ENCODE results near the gene ZRSR2. TPM values are rescaled to one million over a fixed set of nuclear protein-coding genes. Genes with fewer than 3 reads are reported as not detected.

Gene ZRSR2
- total RNA-seq, 1 experiment from 2014 or later, result 18.1 TPM

DNA sequence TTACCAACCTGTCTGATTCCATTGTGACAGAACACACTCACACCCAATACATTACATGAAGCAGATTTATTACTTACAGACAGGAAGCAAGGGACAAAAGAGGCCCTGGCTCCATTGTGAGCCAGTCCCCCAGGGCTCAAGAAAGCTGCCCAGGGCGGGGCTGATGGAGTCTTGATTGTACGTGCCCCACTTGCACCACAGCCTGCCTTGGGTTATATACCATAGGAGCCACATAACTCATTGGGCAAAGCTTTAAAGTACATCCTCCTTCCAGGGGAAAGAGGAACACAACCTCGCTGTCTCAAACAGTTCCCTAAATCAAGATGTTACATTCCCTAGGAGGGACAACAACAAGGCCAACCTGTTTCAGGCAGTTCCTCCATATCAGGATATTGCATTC lies 3.4 kb upstream of the ZRSR2 start:
- intact Hi-C loops (cut with micrococcal nuclease; ENCODE audit: unreplicated experiment), result no loop called here
- H3K4me1 ChIP-seq (ENCODE audit: insufficient read depth, low read length, poor library complexity, severe bottlenecking), result peaks cover 7% of the 10 kb centered on the region
- no peak overlapping the region for H3K27ac ChIP-seq (ENCODE audit: low read depth, low read length, poor library complexity, severe bottlenecking)
- H3K27me3 ChIP-seq (replicated peaks; ENCODE audit: insufficient read depth, low read depth, low read length, poor library complexity), result no peaks in the 10 kb centered on the region
- no peak for DNase-seq (ENCODE audit: low spot score)
- no peak overlapping the region for H3K4me3 ChIP-seq (ENCODE audit: low read depth, low read length, poor library complexity, severe bottlenecking)
- H3K9me3 ChIP-seq (ENCODE audit: low read depth, low read length, poor library complexity, severe bottlenecking), result no peaks in the 10 kb centered on the region
- TF ChIP-seq EZH2 (IDR thresholded peaks at IDR 0.05; ENCODE audit: borderline replicate concordance, low read depth, low read length, poor library complexity, severe bottlenecking), result no peak
- TF ChIP-seq, protein P1, sequence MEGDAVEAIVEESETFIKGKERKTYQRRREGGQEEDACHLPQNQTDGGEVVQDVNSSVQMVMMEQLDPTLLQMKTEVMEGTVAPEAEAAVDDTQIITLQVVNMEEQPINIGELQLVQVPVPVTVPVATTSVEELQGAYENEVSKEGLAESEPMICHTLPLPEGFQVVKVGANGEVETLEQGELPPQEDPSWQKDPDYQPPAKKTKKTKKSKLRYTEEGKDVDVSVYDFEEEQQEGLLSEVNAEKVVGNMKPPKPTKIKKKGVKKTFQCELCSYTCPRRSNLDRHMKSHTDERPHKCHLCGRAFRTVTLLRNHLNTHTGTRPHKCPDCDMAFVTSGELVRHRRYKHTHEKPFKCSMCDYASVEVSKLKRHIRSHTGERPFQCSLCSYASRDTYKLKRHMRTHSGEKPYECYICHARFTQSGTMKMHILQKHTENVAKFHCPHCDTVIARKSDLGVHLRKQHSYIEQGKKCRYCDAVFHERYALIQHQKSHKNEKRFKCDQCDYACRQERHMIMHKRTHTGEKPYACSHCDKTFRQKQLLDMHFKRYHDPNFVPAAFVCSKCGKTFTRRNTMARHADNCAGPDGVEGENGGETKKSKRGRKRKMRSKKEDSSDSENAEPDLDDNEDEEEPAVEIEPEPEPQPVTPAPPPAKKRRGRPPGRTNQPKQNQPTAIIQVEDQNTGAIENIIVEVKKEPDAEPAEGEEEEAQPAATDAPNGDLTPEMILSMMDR (conservative IDR thresholded peaks at IDR 0.05; ENCODE audit: low read depth, low read length), result no peak
- no TSS peak for BruUV-seq (replicated peaks)
- ChIA-PET CTCF (no interaction called here), POLR2A (ENCODE audit: low non-redundant PET) (no interaction called here)
- H3K36me3 ChIP-seq (ENCODE audit: insufficient read depth, low read length, poor library complexity, severe bottlenecking), result no peaks in the 10 kb centered on the region

DNA sequence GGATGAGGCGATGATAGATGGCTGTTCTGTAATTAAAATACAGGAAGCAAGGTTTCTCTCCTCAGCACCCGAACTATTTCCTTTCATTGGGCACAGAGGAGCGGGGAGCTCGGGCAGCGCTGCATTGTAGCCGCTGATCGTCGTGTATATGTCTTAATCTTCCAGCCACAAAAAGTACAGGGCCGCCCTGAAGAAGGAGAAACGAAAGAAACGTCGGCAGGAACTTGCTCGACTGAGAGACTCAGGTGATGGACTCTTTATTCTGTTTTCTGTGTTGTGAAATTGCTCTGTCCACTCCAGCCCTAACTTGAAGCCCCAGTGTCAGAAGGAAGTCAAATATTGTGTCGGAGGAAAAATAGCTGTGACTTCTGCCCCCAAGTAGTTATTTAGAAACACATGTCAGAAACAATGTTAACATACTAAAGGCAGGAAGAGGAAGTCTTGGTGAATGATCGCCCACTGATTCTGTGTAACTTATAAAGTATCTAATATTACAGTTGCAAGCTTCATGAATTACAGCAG lies 546 bp downstream of the ZRSR2 start:
- Histone ChIP-seq H3K27me3 (replicated peaks; ENCODE audit: insufficient read depth, low read depth, low read length, poor library complexity) (no peaks in the 10 kb centered on the region), H3K27ac (ENCODE audit: low read depth, low read length, poor library complexity, severe bottlenecking) (peak overlapping the region; percentile 51), H3K36me3 (ENCODE audit: insufficient read depth, low read length, poor library complexity, severe bottlenecking) (no peaks in the 10 kb centered on the region), H3K4me1 (ENCODE audit: insufficient read depth, low read length, poor library complexity, severe bottlenecking) (peaks cover 7% of the 10 kb centered on the region), H3K9me3 (ENCODE audit: low read depth, low read length, poor library complexity, severe bottlenecking) (no peaks in the 10 kb centered on the region), H3K4me3 (ENCODE audit: low read depth, low read length, poor library complexity, severe bottlenecking) (peak overlapping the region; percentile 87)
- DNase-seq (ENCODE audit: low spot score), result peak; percentile 7
- ChIA-PET POLR2A (ENCODE audit: low non-redundant PET) (interaction anchor here (0.6 kb wide), 1 partner anchor 19 kb away, joined by 4 read pairs; no protein-coding TSS in a partner anchor), CTCF (interaction anchor here (0.5 kb wide), 1 partner anchor 18 kb away, joined by 8 read pairs; no protein-coding TSS in a partner anchor)
- BruUV-seq (replicated peaks), result TSS peak; percentile 80
- TF ChIP-seq EZH2 (IDR thresholded peaks at IDR 0.05; ENCODE audit: borderline replicate concordance, low read depth, low read length, poor library complexity, severe bottlenecking), result no peak
- TF ChIP-seq, protein P1 (conservative IDR thresholded peaks at IDR 0.05; ENCODE audit: low read depth, low read length), result no peak
- intact Hi-C loops (cut with micrococcal nuclease; ENCODE audit: unreplicated experiment), result no loop called here

DNA sequence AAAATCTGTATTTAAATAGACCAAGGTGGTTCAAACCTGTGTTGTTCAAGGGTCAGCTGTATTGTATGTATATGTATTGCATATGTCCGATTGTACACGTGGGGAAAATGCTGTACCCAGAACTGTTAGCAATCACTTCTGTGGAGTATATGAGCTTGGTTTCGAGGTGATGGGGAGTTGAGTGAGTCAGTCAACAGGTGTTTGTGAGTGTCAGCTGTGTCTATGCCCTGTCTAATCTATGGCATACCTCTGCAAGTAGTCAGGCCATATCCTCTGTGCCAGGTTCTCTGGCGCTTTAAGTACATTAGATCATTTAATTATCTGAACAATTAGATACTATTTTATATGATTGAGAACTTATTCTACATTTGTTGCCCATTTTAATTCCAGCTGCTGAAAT lies 7.4 kb downstream of the ZRSR2 start:
- no peaks in the 10 kb centered on the region for H3K27me3 ChIP-seq (replicated peaks; ENCODE audit: insufficient read depth, low read depth, low read length, poor library complexity)
- no peak for DNase-seq (ENCODE audit: low spot score)
- BruUV-seq (replicated peaks), result no TSS peak
- H3K9me3 ChIP-seq (ENCODE audit: low read depth, low read length, poor library complexity, severe bottlenecking), result no peaks in the 10 kb centered on the region
- no peak overlapping the region for H3K4me3 ChIP-seq (ENCODE audit: low read depth, low read length, poor library complexity, severe bottlenecking)
- TF ChIP-seq, protein P1 (conservative IDR thresholded peaks at IDR 0.05; ENCODE audit: low read depth, low read length), result no peak
- no peak for TF ChIP-seq EZH2 (IDR thresholded peaks at IDR 0.05; ENCODE audit: borderline replicate concordance, low read depth, low read length, poor library complexity, severe bottlenecking)
- H3K36me3 ChIP-seq (ENCODE audit: insufficient read depth, low read length, poor library complexity, severe bottlenecking), result peaks cover 15% of the 10 kb centered on the region
- H3K4me1 ChIP-seq (ENCODE audit: insufficient read depth, low read length, poor library complexity, severe bottlenecking), result no peaks in the 10 kb centered on the region
- H3K27ac ChIP-seq (ENCODE audit: low read depth, low read length, poor library complexity, severe bottlenecking), result no peak overlapping the region
- ChIA-PET CTCF (no interaction called here), POLR2A (ENCODE audit: low non-redundant PET) (no interaction called here)
- intact Hi-C loops (cut with micrococcal nuclease; ENCODE audit: unreplicated experiment), result no loop called here

All from A673 (cell line).